ENCODE measurements around the gene SPTBN4. TPM values are rescaled to one million over a fixed set of nuclear protein-coding genes. Genes with fewer than 3 reads are reported as not detected.

The SPTBN4 gene
- total RNA-seq, 4 donors from 2014 or later: 0.30 to 1.2 (median 0.71) TPM

GRCh38 chr19:40571831-40572495, 105.2 kb downstream of the SPTBN4 start:
- H3K4me3 ChIP-seq: no peak overlapping the region
- no peak overlapping the region for H3K27ac ChIP-seq
- 88% methylated on average over 3 of the region's 10 CpGs for WGBS

GRCh38 chr19:40575326-40575725, 108.5 kb downstream of the SPTBN4 start:
- no peak overlapping the region for H3K4me3 ChIP-seq
- no peaks in the 10 kb centered on the region for H3K27me3 ChIP-seq
- TF ChIP-seq EP300 (IDR thresholded peaks at IDR 0.05): no peak
- no peak for TF ChIP-seq POLR2AphosphoS5 (IDR thresholded peaks at IDR 0.05)
- TF ChIP-seq POLR2A (IDR thresholded peaks at IDR 0.05): no peak
- no peak for TF ChIP-seq CTCF (IDR thresholded peaks at IDR 0.05)
- peaks cover 4% of the 10 kb centered on the region for H3K36me3 ChIP-seq
- H3K27ac ChIP-seq: no peak overlapping the region
- no peak for DNase-seq (ENCODE audit: low spot score in 2 of 2)
- peaks cover 26% of the 10 kb centered on the region for H3K4me1 ChIP-seq
- 66% methylated on average over 13 of the region's 18 CpGs for WGBS
- no peaks in the 10 kb centered on the region for H3K9me3 ChIP-seq

More at GRCh38 chr19:40571831-40572495, 105.2 kb downstream of the SPTBN4 start:
- Histone ChIP-seq H3K27me3 (peaks cover 15% of the 10 kb centered on the region), H3K9me3 (no peaks in the 10 kb centered on the region), H3K4me1 (peaks cover 29% of the 10 kb centered on the region), H3K36me3 (no peaks in the 10 kb centered on the region)
- DNase-seq (ENCODE audit: low spot score in 2 of 2): no peak
- no peak for TF ChIP-seq EP300 (IDR thresholded peaks at IDR 0.05)
- no peak for TF ChIP-seq POLR2A (IDR thresholded peaks at IDR 0.05)
- TF ChIP-seq POLR2AphosphoS5 (IDR thresholded peaks at IDR 0.05): no peak
- no peak for TF ChIP-seq CTCF (IDR thresholded peaks at IDR 0.05)

- Histone ChIP-seq H3K27ac (no peak overlapping the region), H3K4me3 (peak overlapping the region; percentile 94), H3K9me3 (no peaks in the 10 kb centered on the region), H3K36me3 (peaks cover 11% of the 10 kb centered on the region), H3K27me3 (no peaks in the 10 kb centered on the region), H3K4me1 (peaks cover 22% of the 10 kb centered on the region)
- WGBS: under 1% methylated on average over 20 of the region's 22 CpGs
- no peak for DNase-seq (ENCODE audit: low spot score in 2 of 2)
- no peak for TF ChIP-seq POLR2AphosphoS5 (IDR thresholded peaks at IDR 0.05)
- TF ChIP-seq CTCF (IDR thresholded peaks at IDR 0.05): no peak
- no peak for TF ChIP-seq POLR2A (IDR thresholded peaks at IDR 0.05)
- no peak for TF ChIP-seq EP300 (IDR thresholded peaks at IDR 0.05)
These were observed 109.4 kb downstream of the SPTBN4 start for GRCh38 chr19:40576151-40576584.

- H3K27me3 ChIP-seq: no peaks in the 10 kb centered on the region
- DNase-seq (ENCODE audit: low spot score in 2 of 2): peak; percentile 96
- H3K9me3 ChIP-seq: no peaks in the 10 kb centered on the region
- H3K36me3 ChIP-seq: peaks cover 18% of the 10 kb centered on the region
- 2% methylated on average over 21 of the region's 55 CpGs for WGBS
- H3K27ac ChIP-seq: peak within 1 kb of the TSS; percentile 84
- H3K4me3 ChIP-seq: peak within 1 kb of the TSS; percentile 94
- peaks cover 22% of the 10 kb centered on the region for H3K4me1 ChIP-seq
- peak in 1 of 3 donors; percentile 6 for TF ChIP-seq POLR2AphosphoS5 (IDR thresholded peaks at IDR 0.05)
- TF ChIP-seq CTCF (IDR thresholded peaks at IDR 0.05): no peak
- TF ChIP-seq EP300 (IDR thresholded peaks at IDR 0.05): no peak
- TF ChIP-seq POLR2A (IDR thresholded peaks at IDR 0.05): peak in 1 of 2 donors; percentile 27
These were observed 110.0 kb downstream of the SPTBN4 start, which contains the start of gene SHKBP1 for GRCh38 chr19:40576585-40577451. Gene SHKBP1 (plus strand): TSS chr19:40576873. CDS start chr19:40576900, 27 bp downstream.

GRCh38 chr19:40578442-40578908, 111.7 kb downstream of the SPTBN4 start:
- TF ChIP-seq POLR2AphosphoS5 (IDR thresholded peaks at IDR 0.05) (no peak), CTCF (IDR thresholded peaks at IDR 0.05) (no peak), POLR2A (IDR thresholded peaks at IDR 0.05) (no peak), EP300 (IDR thresholded peaks at IDR 0.05) (no peak)
- Histone ChIP-seq H3K9me3 (no peaks in the 10 kb centered on the region), H3K36me3 (peaks cover 32% of the 10 kb centered on the region), H3K4me1 (peaks cover 22% of the 10 kb centered on the region), H3K4me3 (no peak overlapping the region), H3K27me3 (no peaks in the 10 kb centered on the region), H3K27ac (no peak overlapping the region)
- DNase-seq (ENCODE audit: low spot score in 2 of 2): no peak
- 79% methylated on average over 7 of the region's 12 CpGs for WGBS
